ENCODE results near the gene XRCC5. TPM values are rescaled to one million over a fixed set of nuclear protein-coding genes. Genes with fewer than 3 reads are reported as not detected.

XRCC5 gene
- total RNA-seq, 2 donors from 2014 or later, result 116 to 152 TPM

DNA sequence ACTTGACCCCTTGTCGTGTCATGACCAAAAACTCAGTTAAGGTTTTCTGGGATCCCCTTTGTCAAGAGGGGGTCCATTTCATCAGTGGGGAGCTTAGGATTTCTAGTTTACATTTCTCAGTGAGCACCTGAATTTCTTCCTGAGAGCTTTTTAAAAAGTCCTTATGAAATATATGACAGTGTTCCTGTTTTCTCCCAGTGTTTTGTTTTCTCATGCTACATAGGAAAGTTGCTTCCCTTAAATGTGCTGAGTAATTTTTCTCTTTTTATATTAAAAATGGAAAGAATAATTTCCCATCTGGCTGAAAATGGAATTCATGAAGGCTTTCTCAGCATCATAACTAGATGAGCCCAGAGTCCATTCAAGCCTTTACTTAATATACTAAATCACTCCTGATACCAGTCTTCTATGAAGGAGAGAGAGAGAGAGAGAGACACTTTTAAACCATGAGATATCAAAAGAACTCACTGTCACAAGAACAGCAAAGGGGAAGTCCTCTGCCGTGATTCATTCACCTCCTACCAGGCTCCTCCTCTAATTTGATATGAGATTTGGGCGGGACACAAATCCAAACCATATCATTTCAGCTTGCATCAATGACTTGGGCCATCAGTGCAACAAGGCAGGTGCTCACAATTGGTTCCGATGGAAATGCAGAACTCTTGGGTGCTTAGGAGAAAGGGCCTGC is 61.1 kb downstream of the XRCC5 start:
- no peaks in the 10 kb centered on the region for H3K27me3 ChIP-seq (replicated peaks; ENCODE audit: insufficient read depth)
- TF ChIP-seq, protein P1, sequence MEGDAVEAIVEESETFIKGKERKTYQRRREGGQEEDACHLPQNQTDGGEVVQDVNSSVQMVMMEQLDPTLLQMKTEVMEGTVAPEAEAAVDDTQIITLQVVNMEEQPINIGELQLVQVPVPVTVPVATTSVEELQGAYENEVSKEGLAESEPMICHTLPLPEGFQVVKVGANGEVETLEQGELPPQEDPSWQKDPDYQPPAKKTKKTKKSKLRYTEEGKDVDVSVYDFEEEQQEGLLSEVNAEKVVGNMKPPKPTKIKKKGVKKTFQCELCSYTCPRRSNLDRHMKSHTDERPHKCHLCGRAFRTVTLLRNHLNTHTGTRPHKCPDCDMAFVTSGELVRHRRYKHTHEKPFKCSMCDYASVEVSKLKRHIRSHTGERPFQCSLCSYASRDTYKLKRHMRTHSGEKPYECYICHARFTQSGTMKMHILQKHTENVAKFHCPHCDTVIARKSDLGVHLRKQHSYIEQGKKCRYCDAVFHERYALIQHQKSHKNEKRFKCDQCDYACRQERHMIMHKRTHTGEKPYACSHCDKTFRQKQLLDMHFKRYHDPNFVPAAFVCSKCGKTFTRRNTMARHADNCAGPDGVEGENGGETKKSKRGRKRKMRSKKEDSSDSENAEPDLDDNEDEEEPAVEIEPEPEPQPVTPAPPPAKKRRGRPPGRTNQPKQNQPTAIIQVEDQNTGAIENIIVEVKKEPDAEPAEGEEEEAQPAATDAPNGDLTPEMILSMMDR (IDR thresholded peaks at IDR 0.05), result no peak
- no peak for TF ChIP-seq POLR2A (IDR thresholded peaks at IDR 0.05)
- TF ChIP-seq POLR2AphosphoS5 (IDR thresholded peaks at IDR 0.05), result no peak
- H3K4me3 ChIP-seq, result no peak overlapping the region
- no peak overlapping the region for H3K27ac ChIP-seq
- no peaks in the 10 kb centered on the region for H3K9me3 ChIP-seq
- intact Hi-C loops (cut with DNase I), result no loop called here
- 81% methylated on average over 4 of the region's 4 CpGs for WGBS
- no peak for DNase-seq (ENCODE audit: low spot score)
- no peaks in the 10 kb centered on the region for H3K36me3 ChIP-seq
- peaks cover 2% of the 10 kb centered on the region for H3K4me1 ChIP-seq (replicated peaks)

DNA sequence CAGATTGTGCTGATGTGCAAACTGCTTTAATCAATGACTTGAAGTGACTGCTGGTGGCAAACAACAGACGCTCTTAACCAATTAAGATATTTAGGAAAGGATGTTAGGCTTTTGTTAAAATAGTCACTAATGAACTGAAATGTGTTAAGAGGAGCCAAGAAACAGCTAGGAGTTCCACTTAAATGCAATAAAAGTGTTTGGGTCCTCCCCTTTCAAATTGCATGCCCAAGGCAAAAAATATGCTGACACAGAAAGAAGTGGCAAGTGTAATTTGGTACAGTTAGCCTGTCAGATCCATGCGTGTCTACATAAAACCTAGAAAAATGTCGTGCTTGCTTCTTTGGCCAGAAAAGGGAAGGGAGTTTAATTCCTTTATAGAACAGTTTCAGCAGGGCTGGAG is 61.9 kb downstream of the XRCC5 start:
- Histone ChIP-seq H3K27me3 (replicated peaks; ENCODE audit: insufficient read depth) (no peaks in the 10 kb centered on the region), H3K4me3 (no peak overlapping the region), H3K9me3 (no peaks in the 10 kb centered on the region), H3K27ac (no peak overlapping the region), H3K36me3 (no peaks in the 10 kb centered on the region), H3K4me1 (replicated peaks) (peaks cover 2% of the 10 kb centered on the region)
- DNase-seq (ENCODE audit: low spot score), result no peak
- intact Hi-C loops (cut with DNase I), result no loop called here
- TF ChIP-seq POLR2AphosphoS5 (IDR thresholded peaks at IDR 0.05) (no peak), POLR2A (IDR thresholded peaks at IDR 0.05) (no peak)
- TF ChIP-seq, protein P1 (IDR thresholded peaks at IDR 0.05), result no peak
- whole genome bisulfite sequencing, result 61% methylated on average over 3 of the region's 3 CpGs

DNA sequence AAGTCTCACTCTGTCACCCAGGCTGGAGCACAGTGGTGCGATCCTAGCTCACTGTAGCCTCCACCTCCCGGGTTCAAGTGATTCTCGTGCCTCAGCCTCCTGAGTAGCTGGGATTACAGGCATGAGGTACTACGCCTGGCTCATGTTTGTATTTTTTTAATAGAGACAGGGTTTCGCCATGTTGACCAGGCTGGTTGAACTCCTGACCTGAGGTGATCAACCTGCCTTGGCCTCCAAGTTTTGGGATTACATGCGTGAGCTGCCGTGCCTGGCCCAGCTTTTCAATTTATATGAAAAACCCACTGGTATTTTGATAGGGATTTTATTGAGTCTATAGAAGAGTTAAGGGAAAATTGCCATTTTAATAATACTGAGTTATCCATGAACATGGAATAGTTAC is 63.3 kb downstream of the XRCC5 start:
- intact Hi-C loops (cut with DNase I), result no loop called here
- peaks cover 2% of the 10 kb centered on the region for H3K4me1 ChIP-seq (replicated peaks)
- TF ChIP-seq POLR2A (IDR thresholded peaks at IDR 0.05), result no peak
- TF ChIP-seq, protein P1 (IDR thresholded peaks at IDR 0.05), result no peak
- TF ChIP-seq POLR2AphosphoS5 (IDR thresholded peaks at IDR 0.05), result no peak
- no peaks in the 10 kb centered on the region for H3K27me3 ChIP-seq (replicated peaks; ENCODE audit: insufficient read depth)
- DNase-seq (ENCODE audit: low spot score), result no peak
- WGBS, result 92% methylated on average over 7 of the region's 7 CpGs
- H3K4me3 ChIP-seq, result no peak overlapping the region
- H3K9me3 ChIP-seq, result no peaks in the 10 kb centered on the region
- H3K36me3 ChIP-seq, result no peaks in the 10 kb centered on the region
- no peak overlapping the region for H3K27ac ChIP-seq

DNA sequence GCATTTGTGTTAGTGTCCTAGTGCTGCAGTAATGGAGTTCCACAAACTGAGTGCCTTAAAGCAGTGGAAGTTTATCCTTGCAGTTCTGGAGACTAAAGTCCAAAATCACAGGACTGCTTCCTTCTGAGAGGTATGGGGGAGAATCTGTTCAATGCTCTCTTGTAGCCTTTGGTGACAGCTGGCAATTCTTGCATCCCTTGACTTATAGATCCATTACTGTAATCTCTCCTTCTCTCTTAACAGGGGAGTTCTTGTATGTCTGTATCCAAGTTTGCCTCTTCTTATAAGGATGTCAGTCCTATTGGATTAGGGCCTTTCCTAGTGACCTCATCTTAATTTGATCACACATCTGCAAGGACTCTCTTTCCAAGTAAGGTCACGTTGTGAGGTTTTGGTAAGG is 69.9 kb downstream of the XRCC5 start:
- H3K4me3 ChIP-seq, result no peak overlapping the region
- H3K4me1 ChIP-seq (replicated peaks), result no peaks in the 10 kb centered on the region
- WGBS, result 89% methylated on average over 1 of the region's 1 CpG
- no peaks in the 10 kb centered on the region for H3K9me3 ChIP-seq
- no peak for TF ChIP-seq POLR2AphosphoS5 (IDR thresholded peaks at IDR 0.05)
- TF ChIP-seq, protein P1 (IDR thresholded peaks at IDR 0.05), result no peak
- TF ChIP-seq POLR2A (IDR thresholded peaks at IDR 0.05), result no peak
- no peak overlapping the region for H3K27ac ChIP-seq
- intact Hi-C loops (cut with DNase I), result no loop called here
- H3K27me3 ChIP-seq (replicated peaks; ENCODE audit: insufficient read depth), result no peaks in the 10 kb centered on the region
- no peak for DNase-seq (ENCODE audit: low spot score)
- H3K36me3 ChIP-seq, result no peaks in the 10 kb centered on the region

DNA sequence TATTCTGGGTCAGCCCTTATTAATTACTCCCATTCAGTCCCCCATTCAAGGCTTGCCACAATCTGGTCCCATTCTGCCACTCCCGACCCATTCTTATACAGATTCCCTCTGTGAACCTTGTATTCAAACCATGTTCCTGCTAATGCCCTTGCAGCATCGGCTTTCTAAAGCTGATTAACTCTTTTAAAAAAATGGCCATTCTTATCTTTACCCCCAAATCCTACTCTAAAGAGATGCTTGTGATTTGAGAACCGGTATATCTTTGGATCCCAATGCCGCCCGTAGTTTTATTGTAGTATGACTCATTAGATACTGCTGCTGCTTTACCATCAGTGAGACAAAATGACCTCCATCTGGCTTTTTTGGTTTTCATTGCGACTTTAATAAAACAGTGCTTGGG is 72.2 kb downstream of the XRCC5 start:
- Histone ChIP-seq H3K27ac (no peak overlapping the region), H3K4me1 (replicated peaks) (no peaks in the 10 kb centered on the region), H3K36me3 (no peaks in the 10 kb centered on the region), H3K9me3 (no peaks in the 10 kb centered on the region), H3K4me3 (no peak overlapping the region), H3K27me3 (replicated peaks; ENCODE audit: insufficient read depth) (no peaks in the 10 kb centered on the region)
- 90% methylated on average over 6 of the region's 6 CpGs for WGBS
- DNase-seq (ENCODE audit: low spot score), result no peak
- intact Hi-C loops (cut with DNase I), result no loop called here
- TF ChIP-seq, protein P1 (IDR thresholded peaks at IDR 0.05), result no peak
- TF ChIP-seq POLR2AphosphoS5 (IDR thresholded peaks at IDR 0.05) (no peak), POLR2A (IDR thresholded peaks at IDR 0.05) (no peak)

All from prostate gland (tissue), 2 donors.